Panc1 (cell line): ENCODE measurements around the gene GPR142.

ENCODE experiments used
- CTCF ChIP-seq: fragments of 450-650 bp; IDR thresholded peaks from 2 replicates; pipeline ENCODE4 v1.5.1; 2017; ENCODE audit warnings: mild to moderate bottlenecking
- SIN3A ChIP-seq: IDR thresholded peaks from 2 replicates; pipeline ENCODE4 v1.6.1; 2012; ENCODE audit warnings: low read depth, mild to moderate bottlenecking, low read length, moderate library complexity, borderline replicate concordance; ENCODE audit not compliant: insufficient read depth

DNA sequence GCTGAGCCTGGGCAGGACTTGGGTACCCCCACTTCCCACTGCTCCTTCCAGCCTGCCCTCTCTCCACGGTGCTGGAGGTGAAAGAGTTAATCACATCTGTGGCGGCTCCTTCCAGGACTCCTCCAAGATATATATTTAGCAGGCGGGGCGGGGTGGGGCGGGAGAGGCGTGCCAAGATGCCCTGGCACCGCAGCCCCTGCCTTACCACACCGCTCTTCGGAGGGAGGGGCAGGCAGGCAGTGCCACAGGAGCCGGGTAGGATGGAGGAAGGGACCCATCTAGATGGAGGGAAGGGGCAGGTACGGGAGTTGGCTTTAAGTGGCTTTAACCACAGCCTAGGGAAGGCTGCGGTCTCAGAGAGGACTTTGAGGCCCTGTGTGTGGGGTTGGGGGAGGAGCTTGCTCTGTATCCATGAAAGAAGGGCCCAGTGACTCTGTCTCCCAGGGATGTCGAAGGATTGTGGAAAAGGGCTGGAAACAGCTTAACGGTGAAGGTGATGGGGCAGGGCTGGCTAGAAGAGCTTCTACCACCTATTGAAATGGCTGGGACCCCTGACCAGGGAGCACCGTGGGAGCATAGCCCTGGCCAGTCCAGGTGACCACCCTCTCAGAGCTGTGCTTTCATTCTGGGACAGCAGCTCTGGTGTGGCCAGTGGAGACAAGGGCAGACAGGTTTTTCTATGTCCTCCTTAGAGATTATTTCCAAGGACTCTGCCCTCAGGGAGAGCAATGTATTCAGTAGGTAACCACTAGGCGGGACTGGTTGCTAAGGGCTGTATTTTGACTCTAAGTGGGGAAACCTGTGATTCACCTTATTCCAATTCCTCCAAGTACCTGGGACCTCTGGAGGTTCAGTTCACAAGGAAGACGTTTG lies 13.0 kb downstream of the GPR142 start:
- TF ChIP-seq CTCF (no peak), SIN3A (no peak)
